Loucy (cell line): ENCODE measurements around the gene SLC7A1.

Experiments
- H2AFZ ChIP-seq: fragments of 200-600 bp; sonication (generic); 2 replicates; pipeline ENCODE4 v1.6.0; 2016; ENCODE audit warnings: antibody characterized with exemption, mild to moderate bottlenecking, low read length, moderate library complexity
- H3F3A ChIP-seq: fragments of 200-600 bp; 2 replicates; pipeline ENCODE4 v1.6.0; 2016; ENCODE audit warnings: antibody characterized with exemption, low read depth, mild to moderate bottlenecking
- H3K27me3 ChIP-seq: fragments of 200-600 bp; sonication (generic); 2 replicates; pipeline ENCODE4 v1.6.1; 2014; ENCODE audit warnings: low read length, mild to moderate bottlenecking; ENCODE audit not compliant: insufficient read depth, poor library complexity, severe bottlenecking
- H3K36me3 ChIP-seq: fragments of 200-600 bp; sonication (generic); 2 replicates; pipeline ENCODE4 v1.6.1; 2016; ENCODE audit warnings: low read length; ENCODE audit not compliant: insufficient read depth
- H3K4me1 ChIP-seq: fragments of 200-600 bp; sonication (generic); 2 replicates; pipeline ENCODE4 v1.5.1; 2014; ENCODE audit warnings: low read length, mild to moderate bottlenecking; ENCODE audit not compliant: insufficient read depth, poor library complexity, severe bottlenecking
- H3K4me2 ChIP-seq: fragments of 200-600 bp; sonication (generic); 2 replicates; pipeline ENCODE4 v1.6.0; 2014; ENCODE audit warnings: antibody characterized with exemption, low read length, low read depth, mild to moderate bottlenecking; ENCODE audit not compliant: poor library complexity, severe bottlenecking
- H3K4me3 ChIP-seq: fragments of 200-600 bp; sonication (generic); 2 replicates; pipeline ENCODE4 v1.5.1; 2014; ENCODE audit warnings: low read length, mild to moderate bottlenecking, mixed read lengths; ENCODE audit not compliant: poor library complexity, severe bottlenecking
- H3K79me2 ChIP-seq: fragments of 200-600 bp; sonication (generic); 2 replicates; pipeline ENCODE4 v1.6.1; 2014; ENCODE audit warnings: low read length; ENCODE audit not compliant: insufficient read depth
- H3K9ac ChIP-seq: fragments of 200-600 bp; sonication (generic); 2 replicates; pipeline ENCODE4 v1.6.0; 2014; ENCODE audit warnings: mild to moderate bottlenecking, low read depth, low read length, moderate library complexity; ENCODE audit not compliant: poor library complexity, severe bottlenecking
- H3K9me2 ChIP-seq: fragments of 200-600 bp; sonication (generic); replicated peaks from 2 replicates; pipeline ENCODE4 v1.6.1; 2016; ENCODE audit warnings: low read depth, low read length, mixed read lengths
- H3K9me3 ChIP-seq: fragments of 200-600 bp; sonication (generic); 2 replicates; pipeline ENCODE4 v1.6.1; 2014; ENCODE audit warnings: mild to moderate bottlenecking, antibody characterized with exemption, low read length, low read depth; ENCODE audit not compliant: insufficient read depth
- H4K20me1 ChIP-seq: fragments of 200-600 bp; sonication (generic); 2 replicates; pipeline ENCODE4 v1.6.0; 2014; ENCODE audit warnings: antibody characterized with exemption, low read length, mild to moderate bottlenecking; ENCODE audit not compliant: insufficient read depth, poor library complexity, severe bottlenecking
- EZH2phosphoT487 ChIP-seq: fragments of 200-600 bp; IDR thresholded peaks from 2 replicates; pipeline ENCODE4 v1.6.1; 2018; ENCODE audit warnings: antibody characterized with exemption, mild to moderate bottlenecking, moderate library complexity, borderline replicate concordance
- TF ChIP-seq, protein P1 (sequence below): fragments of 200-600 bp; sonication (generic); conservative IDR thresholded peaks from 2 replicates; pipeline ENCODE4 v1.5.1; 2014; ENCODE audit warnings: mild to moderate bottlenecking, antibody characterized with exemption, low read length

SLC7A1 gene

DNA sequence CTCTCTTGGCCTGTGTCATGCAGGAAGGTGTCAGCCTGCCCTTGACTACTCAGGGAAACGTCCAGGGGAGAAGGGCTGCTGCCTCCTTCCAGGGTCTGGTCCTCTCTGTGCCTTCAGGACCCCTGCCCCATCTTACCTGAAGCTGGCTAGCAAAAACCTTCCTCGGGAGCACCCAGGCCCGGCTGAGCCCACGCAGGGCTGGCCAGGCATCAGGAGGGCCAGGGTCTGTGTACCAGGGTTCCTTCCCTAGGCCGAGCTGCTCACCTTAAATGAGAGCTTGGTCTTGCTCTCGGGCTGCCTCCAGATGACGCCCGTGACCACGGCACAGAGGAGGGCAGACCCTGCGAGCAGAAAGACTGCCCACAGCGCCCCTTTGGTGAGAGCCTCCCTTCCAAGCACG lies 78.6 kb downstream of the SLC7A1 start:
- Histone ChIP-seq H3K4me3 (no peak overlapping the region), H3K36me3 (peaks cover 98% of the 10 kb centered on the region; the same call in 1 of the 2 replicates), H3K9me3 (no peaks in the 10 kb centered on the region), H2AFZ (no peak overlapping the region), H4K20me1 (no peaks in the 10 kb centered on the region), H3K4me1 (no peaks in the 10 kb centered on the region), H3K4me2 (no peak overlapping the region), H3K79me2 (no peaks in the 10 kb centered on the region), H3K9me2 (no peaks in the 10 kb centered on the region), H3K9ac (no peak overlapping the region), H3F3A (no peaks in the 10 kb centered on the region), H3K27me3 (no peaks in the 10 kb centered on the region)
- TF ChIP-seq, protein P1, sequence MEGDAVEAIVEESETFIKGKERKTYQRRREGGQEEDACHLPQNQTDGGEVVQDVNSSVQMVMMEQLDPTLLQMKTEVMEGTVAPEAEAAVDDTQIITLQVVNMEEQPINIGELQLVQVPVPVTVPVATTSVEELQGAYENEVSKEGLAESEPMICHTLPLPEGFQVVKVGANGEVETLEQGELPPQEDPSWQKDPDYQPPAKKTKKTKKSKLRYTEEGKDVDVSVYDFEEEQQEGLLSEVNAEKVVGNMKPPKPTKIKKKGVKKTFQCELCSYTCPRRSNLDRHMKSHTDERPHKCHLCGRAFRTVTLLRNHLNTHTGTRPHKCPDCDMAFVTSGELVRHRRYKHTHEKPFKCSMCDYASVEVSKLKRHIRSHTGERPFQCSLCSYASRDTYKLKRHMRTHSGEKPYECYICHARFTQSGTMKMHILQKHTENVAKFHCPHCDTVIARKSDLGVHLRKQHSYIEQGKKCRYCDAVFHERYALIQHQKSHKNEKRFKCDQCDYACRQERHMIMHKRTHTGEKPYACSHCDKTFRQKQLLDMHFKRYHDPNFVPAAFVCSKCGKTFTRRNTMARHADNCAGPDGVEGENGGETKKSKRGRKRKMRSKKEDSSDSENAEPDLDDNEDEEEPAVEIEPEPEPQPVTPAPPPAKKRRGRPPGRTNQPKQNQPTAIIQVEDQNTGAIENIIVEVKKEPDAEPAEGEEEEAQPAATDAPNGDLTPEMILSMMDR, result no peak
- TF ChIP-seq EZH2phosphoT487, result no peak

DNA sequence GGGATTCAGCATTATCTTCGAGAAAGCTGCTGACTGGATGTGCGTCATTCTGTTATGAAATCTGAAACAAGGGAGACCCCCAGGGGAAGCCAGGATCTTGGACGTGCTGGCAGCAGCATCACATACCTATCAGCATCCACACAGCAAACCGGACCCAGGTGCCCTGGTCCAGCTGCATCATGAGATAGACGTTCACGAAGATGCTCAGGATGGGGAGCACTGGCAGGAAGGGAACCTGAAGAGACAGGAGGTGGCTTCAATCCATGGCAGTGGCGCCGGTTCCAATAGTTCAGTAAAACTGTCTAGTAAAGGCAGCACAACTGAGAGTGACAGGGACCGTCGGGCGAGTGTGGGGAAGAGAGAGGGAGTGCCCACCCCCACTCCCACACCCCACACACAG lies 79.5 kb downstream of the SLC7A1 start:
- Histone ChIP-seq H3K4me1 (no peaks in the 10 kb centered on the region), H3K9ac (no peak overlapping the region), H3K36me3 (peaks cover 97% of the 10 kb centered on the region; the same call in 1 of the 2 replicates), H3K4me3 (no peak overlapping the region), H3K9me3 (no peaks in the 10 kb centered on the region), H3K9me2 (no peaks in the 10 kb centered on the region), H3F3A (no peaks in the 10 kb centered on the region), H2AFZ (no peak overlapping the region), H3K79me2 (no peaks in the 10 kb centered on the region), H3K4me2 (no peak overlapping the region), H4K20me1 (no peaks in the 10 kb centered on the region), H3K27me3 (no peaks in the 10 kb centered on the region)
- TF ChIP-seq EZH2phosphoT487, result no peak
- TF ChIP-seq, protein P1, result no peak

DNA sequence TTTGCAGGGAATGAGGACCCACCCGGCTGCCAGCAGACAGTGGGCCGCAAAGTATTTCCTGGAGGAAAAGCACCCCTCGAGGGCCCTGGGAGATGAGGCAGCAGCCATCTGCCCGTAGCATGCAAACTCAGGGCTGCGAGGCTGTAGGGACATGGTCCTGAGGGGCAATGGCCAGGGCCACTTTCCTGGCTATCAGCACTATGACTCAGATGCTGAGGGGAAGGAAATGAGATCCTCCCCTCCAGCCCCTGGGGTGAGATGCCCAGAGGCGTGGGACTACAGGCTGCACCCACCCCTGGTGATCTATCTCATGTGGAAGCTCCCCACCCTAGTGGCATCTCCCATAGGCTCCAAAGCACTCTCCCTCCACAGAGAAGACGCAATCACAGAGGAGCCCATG lies 80.1 kb downstream of the SLC7A1 start:
- H4K20me1 ChIP-seq, result no peaks in the 10 kb centered on the region
- no peak overlapping the region for H2AFZ ChIP-seq
- H3K79me2 ChIP-seq, result no peaks in the 10 kb centered on the region
- H3F3A ChIP-seq, result no peaks in the 10 kb centered on the region
- no peaks in the 10 kb centered on the region for H3K9me3 ChIP-seq
- H3K9me2 ChIP-seq, result no peaks in the 10 kb centered on the region
- H3K4me2 ChIP-seq, result no peak overlapping the region
- H3K36me3 ChIP-seq, result peaks cover 96% of the 10 kb centered on the region; the same call in 1 of the 2 replicates
- TF ChIP-seq EZH2phosphoT487, result no peak
- TF ChIP-seq, protein P1, result no peak
- no peaks in the 10 kb centered on the region for H3K4me1 ChIP-seq
- H3K27me3 ChIP-seq, result no peaks in the 10 kb centered on the region
- H3K4me3 ChIP-seq, result no peak overlapping the region
- no peak overlapping the region for H3K9ac ChIP-seq
